Bone marrow (tissue), 2 donors: ENCODE measurements around the gene TAB3.
A peak's percentile ranks its signal among the peaks of the same experiment; 100 is the strongest.

Source experiments
- DNase-seq, 2 donors: peaks; one replicate each; lab custom pipeline; 2025; lab: John Stamatoyannopoulos, UW

TAB3 gene, protein sequence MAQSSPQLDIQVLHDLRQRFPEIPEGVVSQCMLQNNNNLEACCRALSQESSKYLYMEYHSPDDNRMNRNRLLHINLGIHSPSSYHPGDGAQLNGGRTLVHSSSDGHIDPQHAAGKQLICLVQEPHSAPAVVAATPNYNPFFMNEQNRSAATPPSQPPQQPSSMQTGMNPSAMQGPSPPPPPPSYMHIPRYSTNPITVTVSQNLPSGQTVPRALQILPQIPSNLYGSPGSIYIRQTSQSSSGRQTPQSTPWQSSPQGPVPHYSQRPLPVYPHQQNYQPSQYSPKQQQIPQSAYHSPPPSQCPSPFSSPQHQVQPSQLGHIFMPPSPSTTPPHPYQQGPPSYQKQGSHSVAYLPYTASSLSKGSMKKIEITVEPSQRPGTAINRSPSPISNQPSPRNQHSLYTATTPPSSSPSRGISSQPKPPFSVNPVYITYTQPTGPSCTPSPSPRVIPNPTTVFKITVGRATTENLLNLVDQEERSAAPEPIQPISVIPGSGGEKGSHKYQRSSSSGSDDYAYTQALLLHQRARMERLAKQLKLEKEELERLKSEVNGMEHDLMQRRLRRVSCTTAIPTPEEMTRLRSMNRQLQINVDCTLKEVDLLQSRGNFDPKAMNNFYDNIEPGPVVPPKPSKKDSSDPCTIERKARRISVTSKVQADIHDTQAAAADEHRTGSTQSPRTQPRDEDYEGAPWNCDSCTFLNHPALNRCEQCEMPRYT

DNA sequence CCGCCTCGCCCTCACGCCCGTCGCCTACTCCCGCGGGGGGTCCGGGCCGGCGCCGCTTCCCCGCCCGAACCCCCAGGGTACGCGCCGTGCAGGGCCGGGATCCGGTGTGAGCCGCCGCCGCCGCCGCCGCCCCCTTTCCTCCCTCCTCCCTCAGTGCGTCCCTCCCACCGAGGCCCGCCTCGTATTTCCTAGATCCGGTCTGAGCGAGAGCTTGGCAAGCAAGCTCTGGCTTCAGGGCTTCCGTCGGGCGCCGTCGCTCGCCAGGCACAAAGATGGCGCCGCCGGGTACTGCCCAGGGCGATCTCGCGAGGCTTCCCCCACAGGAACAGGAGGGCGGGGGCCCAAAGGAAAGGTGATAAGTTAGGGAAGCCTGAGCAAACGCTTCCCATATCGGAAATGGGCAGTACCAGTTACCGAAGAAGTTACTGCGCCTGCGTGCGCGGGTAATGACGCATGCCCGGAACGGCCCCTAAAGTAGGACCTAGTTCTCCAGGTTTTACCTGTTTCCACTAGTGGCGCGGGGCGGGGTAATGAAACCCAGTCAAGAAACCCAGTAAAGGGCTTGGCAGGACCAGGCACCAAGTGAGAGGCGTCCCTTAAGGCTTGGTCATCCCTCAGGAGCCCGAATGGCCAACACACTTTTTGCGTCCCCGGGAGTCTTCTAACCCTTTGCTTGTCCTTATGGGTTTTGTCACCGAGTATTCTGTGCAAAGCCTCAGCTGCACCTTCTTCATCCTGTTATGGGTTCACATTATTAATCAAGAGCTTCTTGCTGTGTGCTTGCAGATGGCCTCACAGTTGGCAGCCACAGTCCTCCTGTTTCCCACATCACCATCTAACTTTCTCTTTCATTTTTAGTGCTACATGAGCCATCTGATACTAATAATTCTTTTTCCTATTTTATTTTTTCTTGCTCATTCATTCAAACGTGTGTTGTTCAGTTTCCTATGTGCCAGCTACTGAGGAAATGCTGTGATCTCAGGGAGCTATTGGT is at the start of gene TAB3:
Gene TAB3 (minus strand): TSS at position 108 of the 994 bp plus-strand sequence. CDS start 29,666 bp downstream, outside the sequence.
- DNase-seq = peak; percentile 51 to 92

- no peak for DNase-seq
These were observed 49.2 kb upstream of the TAB3 start for GRCh38 chrX:30938295-30938694.

- no peak for DNase-seq
These were observed 46.9 kb upstream of the TAB3 start for GRCh38 chrX:30935985-30936384.

DNA sequence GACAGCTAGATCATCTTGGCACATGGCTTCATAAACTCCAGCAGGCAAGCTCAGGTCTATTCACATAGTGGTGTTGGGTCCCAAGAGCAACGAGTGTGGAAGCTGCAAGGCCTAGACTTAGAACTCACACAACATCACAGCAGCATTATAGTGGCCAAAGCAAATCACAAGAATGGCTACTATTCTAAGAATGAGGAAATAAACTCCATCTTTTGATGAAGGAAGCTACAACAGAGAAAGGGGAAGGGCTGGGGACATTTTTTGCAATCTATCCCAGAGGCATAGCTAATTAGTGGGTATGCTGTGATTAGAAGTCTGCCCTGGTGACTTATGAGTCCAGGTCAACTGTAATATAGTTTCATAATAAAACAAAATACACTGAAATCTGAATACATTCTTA is 42.9 kb upstream of the TAB3 start:
- no peak for DNase-seq

DNA sequence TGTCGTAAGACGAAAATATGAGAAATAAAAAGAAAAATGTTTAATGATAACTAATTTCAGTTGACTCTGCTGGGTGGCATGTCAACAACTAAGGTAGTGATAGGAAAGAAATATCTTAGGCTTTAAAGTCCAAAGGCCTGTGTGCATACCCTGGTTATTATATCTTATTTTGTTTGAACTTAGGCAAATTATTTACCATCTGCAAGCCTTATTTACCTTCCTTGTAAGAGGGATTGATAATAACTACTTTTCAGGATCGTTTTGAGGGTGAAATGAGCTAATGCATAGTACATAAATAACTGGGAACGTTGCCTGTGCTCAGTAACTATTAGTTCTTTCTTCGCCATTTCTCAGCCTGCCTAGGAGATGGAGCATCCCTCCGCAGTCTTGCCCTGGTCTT is 41.6 kb upstream of the TAB3 start:
- no peak for DNase-seq

DNA sequence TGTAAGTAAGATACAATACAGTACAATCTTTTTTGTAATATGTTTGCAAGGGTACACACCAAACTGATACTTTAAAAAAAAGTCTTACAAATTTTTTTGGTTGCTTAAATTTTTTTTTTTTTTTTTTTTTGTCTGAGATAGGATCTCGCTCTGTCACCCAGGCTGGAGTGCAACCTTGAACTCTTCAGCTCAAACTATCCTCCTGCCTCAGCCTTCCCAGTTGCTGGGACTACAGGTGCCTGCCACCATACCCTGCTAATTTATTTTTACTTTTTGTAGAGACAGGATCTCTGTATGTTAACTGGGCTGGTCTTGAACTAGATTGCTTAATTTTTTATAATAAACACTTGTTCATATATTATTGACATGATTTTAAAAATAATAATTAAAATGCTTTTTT is 41.1 kb upstream of the TAB3 start:
- no peak for DNase-seq

DNA sequence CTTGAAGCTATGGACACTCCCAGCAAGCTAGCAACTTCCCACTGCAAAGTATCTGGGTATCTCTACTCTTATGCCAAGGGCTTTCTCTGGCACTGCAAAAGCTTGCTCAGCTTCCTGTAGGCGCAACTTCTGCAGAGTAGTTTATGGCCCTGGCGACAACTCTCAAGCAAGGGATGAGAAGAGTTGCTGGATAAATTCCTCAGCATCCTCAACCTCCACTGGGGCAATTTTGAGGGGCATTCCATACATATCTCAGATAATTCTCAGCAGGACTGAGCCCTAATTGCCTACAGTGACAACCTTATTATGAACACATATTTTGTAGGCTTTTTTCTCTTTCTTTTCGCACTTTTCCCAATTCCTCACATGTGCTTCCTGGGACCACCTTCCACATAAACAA is 31.2 kb upstream of the TAB3 start:
- no peak for DNase-seq

- DNase-seq = no peak
These were observed 29.4 kb upstream of the TAB3 start for GRCh38 chrX:30918480-30918879.

DNA sequence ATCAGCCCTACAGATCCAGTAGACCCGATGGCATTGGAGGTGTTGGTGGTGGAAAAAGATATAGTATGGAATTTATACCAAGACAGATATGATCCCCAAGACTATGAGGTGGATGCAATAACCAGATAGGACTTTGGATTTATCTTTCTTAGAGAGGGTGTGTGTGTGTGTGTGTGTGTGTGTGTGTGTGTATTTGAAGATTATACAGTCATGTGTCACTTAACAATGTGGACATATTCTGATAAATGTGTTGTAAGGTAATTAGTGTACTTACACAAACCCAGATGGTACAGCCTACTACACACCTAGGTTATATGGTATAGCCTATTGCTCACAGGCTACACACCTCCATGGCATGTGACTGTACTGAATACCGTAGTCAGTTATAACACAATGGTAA is 24.4 kb upstream of the TAB3 start:
- DNase-seq = no peak

DNA sequence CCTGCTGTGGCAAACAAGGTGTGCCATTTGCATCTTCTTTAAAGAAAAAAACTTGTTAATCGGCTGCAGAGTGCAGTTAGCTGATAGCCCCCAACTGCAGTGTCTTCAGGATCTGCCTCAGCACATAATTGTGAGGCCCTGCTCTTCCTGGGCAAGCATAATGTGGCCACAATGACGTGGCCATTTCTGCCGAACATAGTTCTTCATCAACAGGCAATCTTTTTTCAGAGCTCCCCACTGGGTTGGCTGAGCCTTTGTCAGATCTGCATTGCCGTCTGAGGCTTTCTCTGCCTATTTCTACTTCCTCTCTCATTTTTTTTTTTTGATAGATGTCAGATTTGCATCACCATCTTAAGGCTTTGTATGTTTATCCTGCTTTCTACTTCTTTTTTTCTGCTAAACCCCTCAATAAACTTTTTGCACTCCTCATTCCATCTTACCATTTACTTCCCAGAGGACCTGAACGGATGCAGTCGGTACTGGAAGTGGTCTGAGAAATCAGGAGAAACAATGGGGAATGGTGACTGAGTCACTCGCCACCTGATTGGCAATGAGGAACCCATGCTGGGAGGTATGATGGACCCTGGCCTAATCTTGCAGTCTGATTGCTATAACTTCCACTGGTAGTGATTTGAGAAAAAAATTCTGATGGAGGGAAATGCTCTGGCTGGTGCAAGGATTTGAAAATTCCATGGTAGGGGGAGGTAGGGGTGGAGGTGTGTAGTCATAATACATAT is 21.2 kb upstream of the TAB3 start:
- peak; percentile 1 to 48 for DNase-seq

DNA sequence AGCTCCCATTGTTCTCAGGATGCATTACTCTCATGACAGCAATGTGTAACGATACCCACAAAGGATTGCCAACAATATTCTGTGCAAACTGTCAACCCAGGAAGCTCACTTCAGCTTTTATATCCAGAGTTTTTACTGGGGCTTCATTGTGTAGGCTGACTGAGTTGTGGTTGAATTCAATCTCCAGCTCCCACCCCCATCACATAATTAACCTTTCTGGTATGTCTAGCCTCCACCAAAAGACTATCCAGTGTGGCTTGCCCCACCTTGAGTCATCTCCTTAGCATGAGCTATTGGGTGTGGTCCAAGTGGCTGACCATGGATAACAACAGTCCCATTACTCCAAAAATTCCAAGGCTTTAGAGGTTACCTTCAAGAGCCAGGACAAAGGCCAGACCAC is 17.7 kb upstream of the TAB3 start:
- no peak for DNase-seq

- DNase-seq = no peak
These were observed 16.3 kb upstream of the TAB3 start for GRCh38 chrX:30905321-30905720.

DNA sequence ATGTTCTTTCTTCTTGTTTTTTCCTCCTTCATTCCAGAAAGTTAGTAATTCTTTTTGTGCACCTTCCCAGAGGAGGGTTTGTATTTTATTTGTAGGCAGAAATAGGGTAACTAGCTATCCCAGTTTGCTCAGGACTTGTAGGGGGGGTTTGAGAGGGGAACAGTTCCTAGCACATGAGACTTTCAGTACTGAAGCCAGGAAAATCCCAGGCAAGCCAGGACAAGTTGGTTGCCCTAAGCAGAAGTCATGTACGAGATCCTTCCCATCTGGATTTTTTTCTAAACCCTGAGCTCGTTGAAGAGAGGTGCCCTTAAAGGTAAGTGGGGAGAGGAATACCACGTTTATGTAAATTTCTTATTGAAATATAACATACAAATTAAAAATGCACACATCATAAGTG is 15.6 kb upstream of the TAB3 start:
- no peak for DNase-seq

DNA sequence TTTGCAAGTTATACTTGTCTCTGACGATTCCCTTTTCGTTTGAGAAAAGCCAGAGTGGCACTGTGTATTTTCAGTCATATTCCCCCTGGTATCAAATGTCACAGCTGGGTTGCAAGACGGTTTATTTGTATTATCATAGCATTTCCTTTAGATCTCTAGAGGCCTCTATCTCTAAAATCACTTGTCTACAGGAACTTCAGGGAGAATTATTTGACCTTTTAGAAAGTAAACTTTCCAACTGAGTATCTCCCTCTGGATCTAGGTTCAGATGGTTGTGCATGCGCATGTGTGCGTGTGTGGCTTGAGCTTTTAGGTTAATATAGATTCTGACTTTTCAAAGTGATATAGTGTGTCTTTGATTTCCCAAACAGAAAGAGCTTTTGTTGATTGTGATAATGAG is 15.1 kb upstream of the TAB3 start:
- DNase-seq = no peak

- no peak for DNase-seq
These were observed 11.2 kb upstream of the TAB3 start for GRCh38 chrX:30900227-30900626.

DNA sequence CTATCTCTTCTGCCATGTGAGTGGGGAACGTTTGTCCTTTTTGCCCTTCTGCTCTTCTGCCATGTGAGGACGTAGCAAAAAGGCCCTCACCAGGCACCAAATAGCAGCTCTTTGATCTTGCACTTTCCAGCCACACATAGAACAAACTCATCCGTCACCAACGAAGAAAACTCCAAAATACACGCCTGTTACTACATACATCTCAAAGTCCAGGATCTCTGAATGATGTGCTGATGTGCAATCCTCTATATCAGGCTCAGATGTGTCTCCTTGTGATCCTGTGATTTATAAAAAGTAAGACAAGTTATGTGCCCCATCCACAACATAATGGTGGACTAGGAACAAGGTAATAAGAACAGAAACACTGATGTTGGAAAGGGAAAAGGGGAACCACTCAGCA is 9.8 kb upstream of the TAB3 start:
- no peak for DNase-seq

DNA sequence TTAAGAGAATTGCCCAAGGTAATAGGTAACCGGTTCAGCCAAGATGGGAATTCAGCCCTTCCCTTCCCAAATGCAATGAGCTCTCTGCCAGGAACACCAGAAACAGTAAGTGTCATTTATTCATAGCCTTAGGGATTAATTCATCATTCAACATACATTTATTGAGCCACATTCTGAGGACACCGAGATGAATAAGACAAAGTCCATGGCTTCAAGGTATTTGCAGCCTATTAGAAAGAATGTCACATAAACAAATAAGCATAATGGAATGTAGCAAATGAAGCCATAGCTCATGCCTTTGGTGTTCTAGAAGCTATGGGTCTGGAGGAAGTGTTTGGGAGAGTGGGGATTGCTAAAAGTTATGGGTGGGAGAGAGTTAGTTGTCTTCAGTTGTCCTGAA is 6.3 kb upstream of the TAB3 start:
- DNase-seq = no peak

DNA sequence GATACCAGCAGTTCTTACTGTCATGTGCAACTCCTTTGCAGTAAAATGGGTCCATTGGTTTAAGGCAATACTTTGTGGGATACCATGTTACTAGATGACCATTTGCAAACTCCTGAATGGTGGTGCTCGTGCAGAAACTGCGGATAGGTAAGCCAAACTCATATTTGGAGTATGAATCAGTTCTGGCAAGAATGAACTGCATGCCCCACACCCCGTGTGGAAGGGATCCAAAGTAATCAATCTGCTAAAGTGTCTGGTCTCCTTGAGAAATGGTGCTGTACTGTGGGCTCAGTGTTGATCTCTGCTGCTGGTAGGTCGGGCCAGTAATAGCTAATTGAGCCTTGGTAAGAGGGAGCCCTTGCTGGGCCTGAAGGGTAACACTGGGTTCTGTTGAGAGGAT is 4.2 kb upstream of the TAB3 start:
- no peak for DNase-seq

DNA sequence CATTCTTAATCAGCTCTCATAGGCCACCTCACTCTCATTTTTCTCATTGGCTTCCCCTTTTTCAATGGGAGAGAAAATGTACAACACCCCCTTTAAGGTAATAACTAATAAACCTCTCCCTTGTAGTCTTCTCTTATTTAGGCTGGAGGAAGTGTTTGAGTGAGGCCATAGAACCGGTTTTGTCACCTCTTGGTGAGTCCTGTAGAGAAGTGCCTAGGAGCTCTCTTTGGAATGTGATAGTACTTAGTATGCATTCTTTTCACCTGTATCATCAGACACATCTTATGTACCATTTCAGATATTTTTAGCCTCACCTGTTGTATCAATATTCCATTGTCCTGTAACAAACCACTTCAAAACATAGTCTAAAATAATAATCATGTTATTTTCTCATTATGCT is 3.5 kb upstream of the TAB3 start:
- DNase-seq = no peak

DNA sequence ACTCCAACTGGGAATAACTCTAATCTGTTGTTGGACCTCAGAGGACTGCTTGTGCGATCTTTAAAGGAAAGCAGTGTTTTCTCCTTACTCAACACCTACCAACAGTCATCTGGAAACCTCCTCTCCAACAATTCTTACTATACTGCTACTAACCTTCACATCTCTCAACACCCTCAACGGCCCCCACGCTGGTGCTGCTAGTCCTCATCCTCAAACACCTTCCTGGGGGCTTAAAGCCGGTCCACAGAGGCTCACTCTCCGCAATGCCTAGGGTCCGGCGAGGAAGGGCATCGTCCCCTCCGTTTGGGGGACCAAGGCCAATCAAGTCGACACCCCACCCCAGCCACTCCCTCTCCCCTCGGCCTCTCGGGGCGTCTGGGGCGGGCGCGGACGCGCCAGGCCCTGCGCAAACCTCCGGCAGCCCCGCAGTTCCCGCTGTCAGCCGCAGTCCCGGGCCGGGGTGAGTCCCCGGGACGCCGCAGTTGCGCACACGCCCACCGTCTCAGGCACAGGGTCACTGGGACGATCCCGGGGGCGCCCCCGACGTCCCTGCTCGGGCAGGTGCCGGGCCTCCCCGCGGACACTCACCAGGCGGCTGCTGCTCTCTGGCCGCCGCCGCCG is 418 bp downstream of the TAB3 start:
- no peak for DNase-seq

- no peak for DNase-seq
These were observed 1.3 kb downstream of the TAB3 start for GRCh38 chrX:30887721-30888120.
